Ishikawa (cell line): ENCODE measurements around the gene GFRAL.

Experiments
- EP300 ChIP-seq: IDR thresholded peaks from 2 replicates; pipeline ENCODE4 v1.6.1; 2012; ENCODE audit warnings: borderline replicate concordance
- ZBTB7A ChIP-seq: IDR thresholded peaks from 2 replicates; pipeline ENCODE4 v1.6.1; 2012; ENCODE audit warnings: low read depth

GRCh38 chr6:55449225-55449624 is 122.0 kb downstream of the GFRAL start:
- TF ChIP-seq ZBTB7A = no peak
- no peak for TF ChIP-seq EP300
